HG03571 (cell line): Measurements from ENCODE around the gene PVR.
"Not testable (repeated sequence)": the region's sequence is repeated elsewhere in the genome, so short reads cannot be mapped to it uniquely, and the experiment has no call there.

ENCODE experiments used
- ATAC-seq: cut with Tn5 transposase; IDR thresholded peaks from one replicate; pipeline ENCODE4 v1.9.1; 2021; ENCODE audit not compliant: unreplicated experiment

The PVR gene

DNA sequence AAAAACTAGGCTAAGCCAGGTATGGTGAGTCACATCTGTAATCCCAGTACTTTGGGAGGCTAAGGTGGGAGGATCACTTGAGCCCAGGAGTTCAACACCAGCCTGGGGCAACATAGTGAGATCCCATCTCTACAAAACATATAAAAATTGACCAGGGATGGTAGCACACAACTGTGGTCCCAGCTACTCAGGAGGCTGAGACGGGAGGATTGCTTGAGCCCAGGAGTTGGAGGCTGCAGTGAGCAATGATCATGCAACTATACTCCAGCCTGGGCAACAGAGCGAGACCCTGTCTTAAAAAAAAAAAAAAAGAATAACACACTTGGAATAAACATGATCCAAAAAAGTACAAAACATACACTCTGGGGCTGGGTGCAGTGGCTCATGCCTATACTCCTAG, 26.3 kb downstream of the PVR start:
- not testable (repeated sequence) for ATAC-seq

DNA sequence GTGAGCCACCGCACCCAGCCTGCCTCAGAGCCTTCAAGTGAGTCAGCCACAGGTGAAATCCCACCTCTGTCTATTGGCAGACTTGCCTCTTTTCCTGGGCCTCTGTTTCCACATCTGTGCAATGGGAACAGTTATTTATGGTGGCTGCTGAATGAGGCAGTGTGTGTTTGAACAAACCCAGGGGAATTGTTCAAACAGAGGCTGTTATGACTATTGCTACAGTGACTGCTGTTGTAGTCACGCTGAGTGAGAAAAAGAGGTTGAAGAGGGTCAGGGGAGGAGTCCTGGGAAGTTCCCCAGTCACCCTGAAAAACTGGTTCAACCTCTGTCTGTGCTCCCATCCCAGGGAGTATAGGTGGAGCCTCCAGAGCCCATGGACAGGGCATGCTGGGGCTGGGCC, 27.7 kb downstream of the PVR start, which contains the start of gene CEACAM19:
TSS of gene CEACAM19 (plus strand) at position 83 of the 400 bp plus-strand sequence. CDS start 450 bp downstream, outside the sequence.
- no peak for ATAC-seq

DNA sequence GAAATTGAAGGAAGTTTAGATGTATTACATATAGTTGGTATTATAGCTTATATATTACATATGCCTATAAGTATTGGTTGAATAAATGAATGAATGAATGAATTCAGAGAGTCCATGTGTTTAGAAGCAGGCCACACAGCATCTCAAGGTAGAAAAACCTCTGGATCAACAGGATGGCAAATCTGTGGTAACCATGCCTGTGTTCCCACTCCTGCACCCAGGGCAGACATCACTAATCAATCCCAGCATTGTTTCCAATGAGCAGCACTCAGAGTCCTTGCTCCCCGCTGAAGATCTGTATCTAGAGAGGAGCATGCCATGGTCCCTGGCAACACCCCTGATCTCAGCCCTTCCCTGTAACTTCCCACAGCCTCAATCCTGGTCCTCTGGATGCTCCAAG, 28.5 kb downstream of the PVR start:
- no peak for ATAC-seq

DNA sequence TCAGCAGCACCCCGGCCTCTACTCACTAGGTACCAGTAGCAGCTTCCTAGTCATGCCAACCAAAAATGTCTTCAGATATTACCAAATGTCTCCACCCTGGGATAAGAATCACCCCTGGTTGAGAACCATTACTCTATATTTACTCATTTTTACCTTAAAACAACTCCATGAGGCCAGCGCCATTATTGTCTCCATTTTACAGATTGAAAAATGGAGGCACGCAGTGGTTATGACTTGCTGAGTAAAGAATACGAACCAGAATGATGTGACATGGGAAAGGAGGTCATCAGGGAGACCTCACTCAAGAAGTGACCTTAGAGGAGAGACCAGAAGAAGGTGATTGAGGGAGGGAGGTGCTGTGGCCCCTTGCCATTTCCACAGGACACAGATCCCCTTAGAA, 29.8 kb downstream of the PVR start:
- ATAC-seq, result no peak

DNA sequence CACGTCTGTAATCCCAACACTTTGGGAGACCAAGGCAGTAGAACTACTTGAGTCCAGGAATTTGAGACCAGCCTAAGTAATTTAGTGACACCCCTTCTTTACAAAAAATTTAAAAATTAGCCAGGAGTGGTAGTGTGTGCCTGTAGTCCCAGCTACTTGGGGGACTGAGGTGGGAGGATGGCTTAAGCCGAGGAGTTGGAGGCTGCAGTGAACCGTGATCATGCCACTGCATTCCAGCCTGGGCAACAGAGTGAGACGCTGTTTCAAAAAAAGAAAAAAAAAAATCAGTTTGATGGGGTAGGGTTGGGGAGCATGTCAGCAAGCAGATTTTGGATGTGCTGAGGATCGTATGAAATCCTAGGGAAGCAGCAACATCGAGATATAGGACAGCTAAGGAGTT, 31.8 kb downstream of the PVR start:
- no peak for ATAC-seq

DNA sequence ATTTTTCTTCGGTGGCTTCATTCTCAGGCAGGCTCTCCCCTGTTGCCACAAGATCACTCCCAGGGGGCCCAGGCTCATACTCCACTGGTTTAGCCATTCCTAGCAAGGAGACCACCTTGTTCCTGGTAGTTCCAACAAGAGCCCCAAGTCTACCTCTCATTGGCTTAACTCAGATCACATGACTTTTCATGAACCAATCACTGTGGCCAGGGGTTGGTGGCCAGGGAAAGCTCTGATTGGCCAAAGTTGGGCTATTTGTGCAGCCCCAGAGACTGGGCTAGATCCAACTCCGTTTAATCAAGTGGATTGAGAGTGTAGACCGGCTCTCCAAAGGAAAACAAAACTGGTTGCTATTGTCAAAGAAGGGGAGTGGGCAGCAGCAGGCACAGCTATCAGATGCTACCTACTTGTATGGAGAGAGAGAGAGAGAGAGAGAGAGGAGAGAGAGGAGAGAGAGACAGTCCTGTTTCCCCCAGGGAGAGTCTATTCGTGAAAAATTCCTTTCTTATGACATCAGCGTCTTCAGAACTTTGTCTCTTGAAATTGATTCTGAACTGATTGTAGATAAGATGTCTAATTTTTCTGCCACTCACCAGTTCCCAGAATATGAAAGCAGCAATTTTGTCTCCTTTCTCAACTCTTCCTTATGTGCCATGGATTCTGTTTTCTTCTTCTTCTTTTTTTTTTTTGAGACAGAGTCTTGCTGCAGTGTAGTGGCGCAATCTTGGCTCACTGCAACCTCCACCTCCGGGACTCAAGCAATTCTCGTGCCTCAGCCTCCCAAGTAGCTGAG, 33.5 kb downstream of the PVR start:
- ATAC-seq, result no peak

DNA sequence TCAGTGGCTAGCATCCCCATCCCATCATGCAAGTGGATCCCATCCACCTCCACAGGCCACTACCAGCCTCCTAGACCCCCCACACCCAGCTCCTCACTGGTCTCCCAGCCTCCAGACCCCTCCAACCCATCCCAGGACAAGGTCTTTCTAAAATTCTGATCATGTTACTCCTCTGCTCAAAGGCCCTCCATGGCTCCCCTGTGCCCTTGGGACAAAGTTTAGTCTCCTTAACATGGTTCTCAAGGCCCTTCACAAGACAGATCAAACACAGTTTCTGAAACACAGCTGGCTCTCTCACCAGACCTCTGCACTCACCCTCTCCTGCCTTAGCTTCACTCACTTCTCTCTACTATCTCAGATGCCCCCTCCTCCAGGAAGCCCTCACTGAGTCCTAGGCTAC, 36.8 kb downstream of the PVR start:
- ATAC-seq, result no peak

DNA sequence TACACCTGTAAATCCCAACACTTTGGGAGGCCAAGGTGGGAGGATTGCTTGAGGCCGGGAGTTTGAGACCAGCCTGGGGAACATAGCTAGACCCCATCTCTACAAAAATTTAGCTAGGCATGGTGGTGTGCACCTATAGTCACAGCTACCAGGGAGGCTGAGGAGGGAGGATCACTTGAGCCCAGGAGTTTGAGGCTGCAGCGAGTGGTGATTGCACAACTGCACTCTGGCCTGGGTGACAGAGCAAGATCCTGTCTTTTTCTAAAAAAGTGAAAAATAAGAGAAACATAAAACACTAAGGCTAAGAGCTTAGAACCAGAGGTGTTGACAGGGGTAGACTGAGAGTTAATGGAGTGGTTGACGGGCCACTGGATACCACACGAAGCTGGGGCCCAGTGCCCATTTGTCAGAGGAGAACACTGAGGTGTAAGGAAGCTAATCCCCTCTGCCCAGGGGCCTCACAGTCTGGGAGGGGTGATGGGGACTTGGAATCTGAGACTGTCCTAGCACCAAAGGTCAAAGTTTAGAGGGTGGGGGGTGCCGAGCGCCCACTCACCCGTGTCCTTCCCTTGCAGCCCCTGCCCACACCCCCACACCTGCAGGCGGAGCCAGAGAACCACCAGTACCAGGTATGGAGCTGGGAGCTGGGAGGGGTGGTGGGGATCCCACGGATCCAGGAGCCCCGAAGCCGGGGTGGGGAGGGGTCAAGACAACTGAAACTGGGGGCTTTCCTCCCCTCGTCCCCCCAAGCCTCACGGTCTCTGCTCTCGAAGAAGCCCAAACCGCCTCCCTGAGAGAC, 38.5 kb downstream of the PVR start:
- no peak for ATAC-seq

DNA sequence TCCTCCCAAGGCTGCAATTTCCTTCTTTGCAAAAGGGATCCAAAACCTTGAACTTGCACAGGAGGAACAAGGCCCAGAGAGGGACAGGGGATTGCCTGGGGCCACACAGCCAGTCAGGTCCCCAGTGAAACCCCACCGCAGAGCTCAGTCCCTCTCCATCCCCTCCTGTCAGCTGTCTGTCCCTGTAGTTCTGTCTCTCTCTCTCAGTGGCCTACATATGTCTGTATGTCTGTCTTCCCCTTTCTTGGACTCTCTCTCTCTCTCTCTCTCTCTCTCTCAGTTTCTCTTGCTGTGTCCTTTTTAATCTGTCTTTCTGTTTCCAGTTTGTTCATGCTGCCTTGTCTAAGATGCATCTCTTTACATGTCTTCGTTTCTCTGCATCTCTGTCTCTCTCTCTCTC, 39.1 kb downstream of the PVR start:
- no peak for ATAC-seq

DNA sequence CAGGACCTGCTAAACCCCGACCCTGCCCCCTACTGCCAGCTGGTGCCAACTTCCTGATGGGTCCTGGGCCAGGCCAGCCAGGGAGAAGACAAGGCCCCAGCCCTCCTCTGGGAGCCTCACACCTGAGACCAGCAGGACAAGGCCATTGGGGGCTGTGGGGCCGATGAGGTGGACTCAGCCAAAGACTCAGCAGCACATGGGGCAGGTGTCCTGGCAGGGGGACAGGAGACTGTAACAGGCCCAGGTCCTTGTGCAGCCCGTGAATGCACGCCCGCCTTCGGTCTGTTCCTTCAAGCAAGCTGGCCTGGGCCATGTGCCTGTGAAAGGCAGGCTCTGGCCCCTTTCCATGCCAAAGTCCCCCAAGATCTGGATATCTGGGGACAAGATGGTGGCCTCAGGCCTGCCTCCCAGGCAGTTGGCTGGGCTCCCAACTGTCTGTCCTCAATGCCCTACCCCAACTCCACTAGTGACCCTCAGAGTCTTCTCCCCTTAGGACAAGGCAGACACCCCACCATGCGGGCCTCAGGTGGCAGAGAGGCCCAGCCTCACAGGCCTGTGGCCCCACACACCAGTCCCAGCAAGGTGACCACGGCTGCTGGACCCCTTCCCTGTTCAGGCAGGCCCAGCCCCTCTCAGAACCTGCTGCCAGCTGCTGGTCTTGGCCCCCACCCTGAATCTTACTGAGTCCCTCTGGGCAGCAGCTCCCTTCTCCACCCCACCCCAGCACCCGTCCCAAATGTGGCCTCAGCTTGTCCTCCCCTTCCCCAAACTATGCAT, 39.9 kb downstream of the PVR start:
- no peak for ATAC-seq

DNA sequence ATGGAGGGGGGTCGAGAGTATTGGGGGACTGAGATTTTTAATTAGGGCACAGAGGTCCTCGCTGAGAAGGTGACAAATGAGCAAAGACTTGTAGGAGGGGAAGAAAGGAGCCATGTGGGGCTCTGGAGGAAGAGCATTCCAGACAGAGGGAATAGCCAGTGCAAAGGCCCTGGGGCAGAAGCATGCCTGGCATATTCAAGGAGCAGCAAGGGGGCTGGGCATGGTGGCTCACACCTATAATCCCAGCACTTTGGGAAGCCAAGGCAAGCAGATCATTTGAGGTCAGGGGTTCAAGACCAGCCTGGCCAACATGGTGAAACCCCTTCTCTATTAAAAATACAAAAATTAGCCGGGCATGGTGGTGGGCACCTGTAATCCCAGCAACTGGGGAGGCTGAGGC, 40.7 kb downstream of the PVR start:
- ATAC-seq, result not testable (repeated sequence)

DNA sequence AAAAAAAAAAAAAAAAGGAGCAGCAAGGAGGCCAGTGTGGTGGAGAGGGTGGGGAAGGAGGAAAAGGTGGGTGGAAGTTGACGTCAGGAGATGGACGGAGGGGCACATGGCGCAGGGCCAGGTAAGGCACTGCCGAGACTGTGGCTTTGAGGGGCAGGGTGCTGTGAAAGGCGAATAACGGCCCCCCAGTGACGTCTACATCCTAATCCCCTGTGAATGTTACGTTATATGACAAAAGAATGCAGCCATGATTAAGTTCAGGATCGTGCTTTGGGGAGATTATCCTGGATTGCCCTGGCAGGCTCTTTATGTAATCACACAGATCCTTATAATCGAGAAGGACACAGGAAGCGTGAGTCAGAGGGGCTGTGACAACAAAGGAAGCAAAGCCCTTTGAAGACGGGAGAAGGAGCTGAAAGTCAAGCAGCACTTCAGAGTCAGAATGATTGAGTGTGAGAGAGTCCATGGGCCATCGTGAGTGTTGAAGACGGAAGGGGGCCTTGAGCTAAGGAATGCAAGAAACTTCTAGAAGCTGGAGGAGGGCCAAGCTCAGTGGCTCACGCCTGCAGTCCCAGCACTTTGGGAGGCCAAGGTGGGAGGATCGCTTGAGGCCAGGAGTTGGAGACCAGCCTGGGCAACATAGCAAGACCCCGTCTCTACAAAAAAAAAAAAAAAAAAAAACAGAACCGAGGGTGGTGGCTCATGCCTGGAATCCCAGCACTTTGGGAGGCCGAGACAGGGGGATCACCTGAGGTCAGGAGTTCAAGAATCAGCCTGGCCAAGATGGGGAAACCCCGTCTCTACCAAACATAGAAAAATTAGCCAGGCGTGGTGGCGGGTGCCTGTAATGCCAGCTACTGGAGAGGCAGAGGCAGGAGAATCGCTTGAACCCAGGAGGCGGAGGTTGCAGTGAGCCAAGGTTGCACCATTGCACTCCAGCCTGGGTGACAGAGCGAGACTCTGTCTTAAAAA, 41.5 kb downstream of the PVR start:
- ATAC-seq, result no peak

DNA sequence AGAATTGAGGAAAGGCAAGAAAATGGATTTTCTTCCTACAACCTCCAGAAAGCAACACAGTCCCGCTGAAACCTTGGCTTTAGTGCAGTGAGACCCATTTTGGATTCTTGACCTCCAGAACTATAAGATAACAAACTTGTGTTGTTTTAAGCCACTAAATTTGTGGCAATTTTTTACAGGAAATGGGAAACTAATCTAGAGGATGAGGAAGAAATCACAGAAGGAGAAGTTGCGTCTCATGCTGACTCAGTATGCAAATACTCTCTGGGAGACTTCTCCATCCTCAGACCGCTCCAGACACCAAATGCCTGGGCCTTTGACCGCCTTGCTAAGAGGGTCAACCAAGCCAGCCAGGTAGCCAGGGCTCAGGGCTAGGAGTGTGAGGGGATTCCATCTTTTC, 42.2 kb downstream of the PVR start:
- no peak for ATAC-seq

DNA sequence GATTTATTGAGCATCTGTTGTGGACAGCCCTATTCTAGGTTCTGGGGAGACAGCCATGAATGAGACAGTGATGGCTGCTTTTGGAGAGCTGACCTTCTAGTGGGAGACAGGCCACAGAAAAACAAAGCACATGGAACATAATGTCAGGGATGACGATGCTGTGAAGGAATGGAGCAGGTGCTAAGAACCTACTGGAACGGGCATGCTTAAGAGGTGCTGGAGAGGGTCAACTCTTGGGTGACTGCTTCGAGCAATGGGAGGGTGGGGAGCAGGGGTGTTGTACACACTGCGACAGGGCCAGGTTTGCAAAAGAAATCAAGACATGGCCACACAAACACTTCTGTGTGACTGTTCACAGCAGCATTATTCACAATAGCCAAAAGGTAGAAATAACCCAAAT, 43.2 kb downstream of the PVR start:
- no peak for ATAC-seq

DNA sequence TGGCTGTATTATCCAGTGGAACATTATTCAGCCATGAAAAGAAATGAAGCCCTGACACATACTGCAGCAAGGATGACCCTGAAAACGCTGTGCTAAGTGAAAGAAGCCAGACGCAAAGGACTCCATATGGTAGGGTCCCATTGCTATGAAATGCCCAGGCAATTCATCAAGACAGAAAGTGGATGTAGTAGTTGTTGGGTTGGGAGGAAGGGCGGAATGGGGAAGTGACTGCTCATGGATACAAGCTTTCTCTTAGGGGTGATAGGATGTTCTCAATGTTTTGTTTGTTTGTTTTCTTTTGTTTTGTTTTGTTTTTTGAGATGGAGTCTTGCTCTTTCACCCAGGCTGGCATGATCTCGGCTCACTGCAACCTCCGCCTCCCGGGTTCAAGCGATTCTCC, 44.2 kb downstream of the PVR start:
- no peak for ATAC-seq

DNA sequence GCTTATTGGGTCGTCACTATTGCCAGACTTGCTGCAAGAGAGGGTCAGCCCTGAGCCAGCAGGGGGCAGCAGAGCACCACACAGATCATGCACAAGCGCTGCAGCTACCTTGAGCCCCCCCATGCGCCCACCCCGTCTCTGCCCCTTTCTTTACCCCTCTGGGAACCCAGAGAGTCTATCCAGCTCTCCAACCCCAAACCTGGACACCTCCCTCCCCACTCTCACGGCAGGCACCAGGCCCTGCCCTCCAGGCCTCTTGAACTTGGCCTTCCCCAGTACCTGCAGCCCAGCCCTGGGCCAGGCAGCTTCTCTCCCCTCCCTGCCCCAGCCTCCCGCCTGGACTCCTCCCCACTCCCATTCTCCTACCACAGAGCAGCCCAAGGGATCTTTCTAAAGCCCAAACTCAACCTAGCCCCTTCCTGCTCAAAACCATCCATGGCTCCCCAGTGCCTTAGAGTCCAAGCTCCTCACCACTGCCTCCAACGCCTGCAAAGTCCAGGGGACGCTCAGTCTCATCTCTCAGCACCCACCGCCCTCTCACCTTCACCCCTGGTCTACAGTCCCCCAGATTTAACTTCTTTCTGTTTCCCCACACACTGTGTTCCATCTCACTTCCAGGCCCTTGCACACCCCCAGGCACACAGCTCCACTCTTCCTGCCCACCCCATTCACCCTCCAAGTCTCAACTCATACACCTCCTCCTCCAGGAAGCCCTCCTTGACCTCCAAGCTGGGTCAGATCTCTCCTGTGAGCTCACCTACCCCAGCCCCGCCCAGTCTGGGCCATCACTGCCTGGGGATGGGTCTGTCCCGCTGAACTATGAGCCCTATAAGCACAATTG, 45.8 kb downstream of the PVR start:
- ATAC-seq, result no peak

DNA sequence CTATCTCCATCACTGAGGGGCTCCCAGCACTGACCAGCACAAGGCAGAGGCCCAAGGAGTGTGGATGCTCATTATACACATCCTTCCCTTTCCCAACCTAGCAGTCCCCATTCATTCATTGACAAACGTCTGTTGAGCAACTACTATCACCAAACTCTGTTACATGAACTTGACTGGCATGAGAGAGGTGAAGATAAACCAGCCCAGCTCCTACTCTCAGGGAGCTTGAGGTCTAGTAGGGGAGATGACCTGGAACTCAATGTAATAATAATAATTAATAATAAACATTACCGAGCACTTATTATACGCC, 46.4 kb downstream of the PVR start:
- no peak for ATAC-seq

DNA sequence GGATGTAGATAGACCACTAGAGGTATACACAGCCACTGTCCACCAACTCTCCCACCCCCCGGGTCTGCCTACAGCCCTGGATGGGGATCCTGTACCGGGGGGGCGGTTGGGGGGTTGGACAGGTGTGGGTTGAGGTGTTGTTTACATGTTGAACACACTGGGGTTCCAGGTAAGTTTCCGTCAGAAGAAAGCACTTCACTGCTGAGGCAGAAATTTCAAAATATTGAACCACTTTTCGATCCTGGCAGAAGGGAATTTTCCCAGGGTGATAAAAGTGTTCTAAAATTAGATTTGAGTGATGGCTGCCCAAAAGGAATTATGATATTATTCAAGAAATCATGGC, 48.6 kb downstream of the PVR start:
- ATAC-seq, result no peak

DNA sequence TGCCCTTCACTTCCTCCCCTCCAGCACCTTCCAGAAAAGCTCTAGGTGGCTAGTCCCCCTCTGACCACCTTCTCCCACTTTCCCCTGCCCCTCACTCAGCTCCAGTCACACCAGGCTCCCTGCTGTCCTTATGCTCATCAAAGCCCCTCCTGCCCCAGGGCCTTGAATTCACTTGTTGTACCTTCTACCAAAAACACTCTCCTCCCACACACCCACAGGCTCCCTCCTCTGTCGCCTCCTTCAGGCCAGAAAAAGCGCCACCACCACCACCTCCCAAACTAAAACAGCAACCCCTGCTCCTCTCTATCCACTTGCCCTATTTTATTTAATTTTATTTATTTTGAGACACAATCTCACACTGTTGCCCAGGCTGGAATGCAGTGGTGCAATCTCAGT, 50.5 kb downstream of the PVR start:
- ATAC-seq, result no peak
